GM12891 (cell line): ENCODE results near the gene UGT1A4.

Experiments used
- PAX5 ChIP-seq: IDR thresholded peaks from 2 replicates; pipeline ENCODE4 v1.6.1; 2011; ENCODE audit warnings: low read length, moderate library complexity, mild to moderate bottlenecking; ENCODE audit not compliant: insufficient read depth, severe bottlenecking
- POLR2A ChIP-seq: IDR thresholded peaks from 2 replicates; pipeline ENCODE4 v1.6.1; 2011; ENCODE audit warnings: low read depth, low read length, control low read depth
- POLR2AphosphoS5 ChIP-seq: IDR thresholded peaks from 2 replicates; pipeline ENCODE4 v1.6.1; 2011; ENCODE audit warnings: low read depth, low read length, control low read depth
- POU2F2 ChIP-seq: IDR thresholded peaks from 2 replicates; pipeline ENCODE4 v1.6.1; 2011; ENCODE audit warnings: low read depth, mild to moderate bottlenecking, control low read depth, low read length, moderate library complexity
- SPI1 ChIP-seq: IDR thresholded peaks from 2 replicates; pipeline ENCODE4 v1.6.1; 2011; ENCODE audit warnings: low read depth, low read length, control low read depth
- TAF1 ChIP-seq: IDR thresholded peaks from 2 replicates; pipeline ENCODE4 v1.6.1; 2011; ENCODE audit warnings: low read depth, low read length, control low read depth

DNA sequence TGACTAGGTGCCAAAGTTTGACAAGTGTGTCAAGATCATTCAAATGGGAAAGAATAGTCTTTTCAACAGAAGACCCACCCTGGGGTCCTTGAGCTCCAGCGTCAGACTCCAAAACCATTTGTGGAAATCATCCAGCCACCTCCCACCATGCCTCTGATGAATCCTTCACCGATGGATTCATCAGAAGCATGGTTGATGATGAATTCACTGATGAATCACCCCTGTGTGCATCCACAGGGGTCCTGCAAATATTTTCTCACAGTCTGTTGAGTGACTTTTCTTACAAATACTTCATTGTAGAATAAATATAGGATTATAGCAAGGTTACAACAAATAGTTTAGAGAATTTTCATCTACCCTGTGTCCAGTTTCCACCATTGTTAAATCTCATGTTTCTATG, 42.5 kb upstream of the UGT1A4 start:
- TF ChIP-seq POLR2A = no peak
- TF ChIP-seq POLR2AphosphoS5 = no peak
- no peak for TF ChIP-seq TAF1
- no peak for TF ChIP-seq PAX5
- TF ChIP-seq POU2F2 = no peak
- no peak for TF ChIP-seq SPI1
